ENCODE data around the gene TPST2. TPM values are rescaled to one million over a fixed set of nuclear protein-coding genes. Genes with fewer than 3 reads are reported as not detected.

The TPST2 gene
- total and polyA plus RNA-seq, 10 of the 15 experiments (the other 5 are each of a cell fraction or from before 2014, with no cell fraction given) = 6.3 to 33.7 (median 28.4) TPM

GRCh38 chr22:26561756-26562417 is 28.0 kb downstream of the TPST2 start (continued):
- no peak for TF ChIP-seq REST (IDR thresholded peaks at IDR 0.05; ENCODE audit: low read depth, low read length)

GRCh38 chr22:26559961-26560575 is 29.9 kb downstream of the TPST2 start:
- no TSS peak for BruUV-seq (replicated peaks)
- ChIA-PET SMC1A (ENCODE audit: uncharacterized antibody, unreplicated experiment) (no interaction called here), RAD21 (ENCODE audit: unreplicated experiment) (no interaction called here), CTCF (interaction anchor here (0.5 to 1.1 kb wide), 3 partner anchors 10 to 81 kb away, joined by 3 read pairs; no protein-coding TSS in a partner anchor), POLR2A (no interaction called here)
- Histone ChIP-seq H3K79me2 (ENCODE audit: control insufficient read depth, insufficient read depth, low read length) (no peaks in the 10 kb centered on the region; the same call in 1 of the 2 replicates), H3K4me3 (no peak overlapping the region), H3K27ac (ENCODE audit: control insufficient read depth, insufficient read depth) (no peak overlapping the region), H3K27me3 (replicated peaks in 1 of 2; ENCODE audit: control insufficient read depth in 2 of 2, insufficient read depth in 2 of 2, low read length in 1 of 2) (no peaks in the 10 kb centered on the region), H4K20me1 (ENCODE audit: control insufficient read depth, insufficient read depth) (no peaks in the 10 kb centered on the region), H2AFZ (ENCODE audit: control insufficient read depth, low read depth, low read length) (no peak overlapping the region), H3K4me2 (ENCODE audit: control insufficient read depth, insufficient read depth) (no peak overlapping the region), H3K9ac (ENCODE audit: control insufficient read depth, insufficient read depth, low read length) (no peak overlapping the region), H3K9me3 (replicated peaks; ENCODE audit: control insufficient read depth, insufficient read depth, low read length) (no peaks in the 10 kb centered on the region), H3K4me1 (ENCODE audit: control insufficient read depth, insufficient read depth, low read length) (no peaks in the 10 kb centered on the region), H3K36me3 (ENCODE audit: control insufficient read depth in 2 of 2, insufficient read depth in 2 of 2, low read length in 1 of 2) (peaks cover 0 to 4% of the 10 kb centered on the region in 2 experiments; a peak in 3 of 4 replicates)
- FAIRE-seq (no peak), DNase-seq (ENCODE audit: low read depth, low spot score) (no peak), ATAC-seq (no peak)
- intact Hi-C loops (cut with micrococcal nuclease; ENCODE audit: unreplicated experiment) (no loop called here), in situ Hi-C loops (cut with MboI) (no loop called here)
- 97% methylated on average over 13 of the region's 13 CpGs for WGBS (ENCODE audit: insufficient coverage, insufficient replicate concordance, low lambda C conversion rate, missing lambda C conversion rate)
- TF ChIP-seq, protein P1, sequence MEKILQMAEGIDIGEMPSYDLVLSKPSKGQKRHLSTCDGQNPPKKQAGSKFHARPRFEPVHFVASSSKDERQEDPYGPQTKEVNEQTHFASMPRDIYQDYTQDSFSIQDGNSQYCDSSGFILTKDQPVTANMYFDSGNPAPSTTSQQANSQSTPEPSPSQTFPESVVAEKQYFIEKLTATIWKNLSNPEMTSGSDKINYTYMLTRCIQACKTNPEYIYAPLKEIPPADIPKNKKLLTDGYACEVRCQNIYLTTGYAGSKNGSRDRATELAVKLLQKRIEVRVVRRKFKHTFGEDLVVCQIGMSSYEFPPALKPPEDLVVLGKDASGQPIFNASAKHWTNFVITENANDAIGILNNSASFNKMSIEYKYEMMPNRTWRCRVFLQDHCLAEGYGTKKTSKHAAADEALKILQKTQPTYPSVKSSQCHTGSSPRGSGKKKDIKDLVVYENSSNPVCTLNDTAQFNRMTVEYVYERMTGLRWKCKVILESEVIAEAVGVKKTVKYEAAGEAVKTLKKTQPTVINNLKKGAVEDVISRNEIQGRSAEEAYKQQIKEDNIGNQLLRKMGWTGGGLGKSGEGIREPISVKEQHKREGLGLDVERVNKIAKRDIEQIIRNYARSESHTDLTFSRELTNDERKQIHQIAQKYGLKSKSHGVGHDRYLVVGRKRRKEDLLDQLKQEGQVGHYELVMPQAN (conservative IDR thresholded peaks at IDR 0.05) = no peak
- no peak for TF ChIP-seq ASH2L (IDR thresholded peaks at IDR 0.05; ENCODE audit: borderline replicate concordance, low read depth)
- no peak for TF ChIP-seq BCL11A (IDR thresholded peaks at IDR 0.05; ENCODE audit: low read depth, low read length)
- no peak for TF ChIP-seq TCF12 (IDR thresholded peaks at IDR 0.05; ENCODE audit: low read depth, low read length)
- TF ChIP-seq POLR2AphosphoS5 (IDR thresholded peaks at IDR 0.05; ENCODE audit: low read length) = no peak
- TF ChIP-seq SIN3A (IDR thresholded peaks at IDR 0.05; ENCODE audit: low read depth, low read length) = no peak
- TF ChIP-seq WRNIP1 (IDR thresholded peaks at IDR 0.05; ENCODE audit: borderline replicate concordance, low read depth, low read length) = no peak
- TF ChIP-seq, protein P2, sequence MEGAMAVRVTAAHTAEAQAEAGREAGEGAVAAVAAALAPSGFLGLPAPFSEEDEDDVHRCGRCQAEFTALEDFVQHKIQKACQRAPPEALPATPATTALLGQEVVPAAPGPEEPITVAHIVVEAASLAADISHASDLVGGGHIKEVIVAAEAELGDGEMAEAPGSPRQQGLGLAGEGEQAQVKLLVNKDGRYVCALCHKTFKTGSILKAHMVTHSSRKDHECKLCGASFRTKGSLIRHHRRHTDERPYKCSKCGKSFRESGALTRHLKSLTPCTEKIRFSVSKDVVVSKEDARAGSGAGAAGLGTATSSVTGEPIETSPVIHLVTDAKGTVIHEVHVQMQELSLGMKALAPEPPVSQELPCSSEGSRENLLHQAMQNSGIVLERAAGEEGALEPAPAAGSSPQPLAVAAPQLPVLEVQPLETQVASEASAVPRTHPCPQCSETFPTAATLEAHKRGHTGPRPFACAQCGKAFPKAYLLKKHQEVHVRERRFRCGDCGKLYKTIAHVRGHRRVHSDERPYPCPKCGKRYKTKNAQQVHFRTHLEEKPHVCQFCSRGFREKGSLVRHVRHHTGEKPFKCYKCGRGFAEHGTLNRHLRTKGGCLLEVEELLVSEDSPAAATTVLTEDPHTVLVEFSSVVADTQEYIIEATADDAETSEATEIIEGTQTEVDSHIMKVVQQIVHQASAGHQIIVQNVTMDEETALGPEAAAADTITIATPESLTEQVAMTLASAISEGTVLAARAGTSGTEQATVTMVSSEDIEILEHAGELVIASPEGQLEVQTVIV (IDR thresholded peaks at IDR 0.05; ENCODE audit: borderline replicate concordance, partially characterized antibody) = no peak
- no peak for TF ChIP-seq PAX8 (IDR thresholded peaks at IDR 0.05)
- TF ChIP-seq SREBF2 (IDR thresholded peaks at IDR 0.05; ENCODE audit: low read length) = no peak
- no peak for TF ChIP-seq POLR2A (IDR thresholded peaks at IDR 0.05; ENCODE audit: low read depth, low read length)
- no peak for TF ChIP-seq MEF2A (IDR thresholded peaks at IDR 0.05; ENCODE audit: insufficient read depth, low read depth, low read length)
- TF ChIP-seq SIX5 (IDR thresholded peaks at IDR 0.05; ENCODE audit: low read depth, low read length, severe bottlenecking) = no peak
- TF ChIP-seq SP1 (IDR thresholded peaks at IDR 0.05; ENCODE audit: low read depth, low read length) = no peak
